Measurements from ENCODE around the gene ENTREP3.

The ENTREP3 gene

DNA sequence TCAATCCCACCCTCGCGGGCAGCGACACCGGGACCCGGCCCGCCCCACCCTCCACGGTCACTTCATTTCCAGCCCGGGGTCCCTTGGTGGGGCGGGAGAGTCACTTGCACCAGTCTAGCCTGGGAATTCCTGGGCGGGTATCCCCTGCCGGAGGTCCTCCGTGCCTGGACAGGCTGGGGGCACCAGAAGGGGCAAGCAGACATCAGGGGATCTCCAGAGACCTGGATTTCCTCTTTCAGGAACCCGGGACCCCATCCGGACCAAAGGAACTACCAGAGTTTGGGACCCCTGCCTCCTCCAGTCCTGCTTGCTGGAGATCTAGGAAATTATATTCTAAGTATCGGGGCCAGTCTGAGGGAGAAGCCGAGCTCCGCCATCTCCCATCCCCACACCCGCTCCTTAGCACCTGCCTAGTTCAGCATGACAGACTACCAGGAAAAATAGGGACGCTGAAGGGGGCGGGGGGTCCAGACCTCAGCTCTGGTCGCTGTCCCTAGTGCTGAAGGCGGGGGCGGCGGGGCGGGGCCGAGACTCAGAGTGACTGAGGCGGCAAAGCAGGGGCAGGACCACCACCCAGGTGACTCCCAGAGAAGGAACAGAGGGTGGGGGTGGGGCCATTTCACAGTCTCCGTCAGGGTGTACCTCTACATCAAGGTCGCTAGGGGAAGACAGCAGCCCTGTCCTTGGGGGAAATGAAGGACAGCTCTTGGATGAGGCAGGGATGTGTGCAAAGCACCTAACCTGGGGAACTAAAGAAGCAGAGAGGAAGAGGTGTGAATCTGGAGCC is 22.8 kb upstream of the ENTREP3 start:
- peak; percentile 74 for DNase-seq

DNA sequence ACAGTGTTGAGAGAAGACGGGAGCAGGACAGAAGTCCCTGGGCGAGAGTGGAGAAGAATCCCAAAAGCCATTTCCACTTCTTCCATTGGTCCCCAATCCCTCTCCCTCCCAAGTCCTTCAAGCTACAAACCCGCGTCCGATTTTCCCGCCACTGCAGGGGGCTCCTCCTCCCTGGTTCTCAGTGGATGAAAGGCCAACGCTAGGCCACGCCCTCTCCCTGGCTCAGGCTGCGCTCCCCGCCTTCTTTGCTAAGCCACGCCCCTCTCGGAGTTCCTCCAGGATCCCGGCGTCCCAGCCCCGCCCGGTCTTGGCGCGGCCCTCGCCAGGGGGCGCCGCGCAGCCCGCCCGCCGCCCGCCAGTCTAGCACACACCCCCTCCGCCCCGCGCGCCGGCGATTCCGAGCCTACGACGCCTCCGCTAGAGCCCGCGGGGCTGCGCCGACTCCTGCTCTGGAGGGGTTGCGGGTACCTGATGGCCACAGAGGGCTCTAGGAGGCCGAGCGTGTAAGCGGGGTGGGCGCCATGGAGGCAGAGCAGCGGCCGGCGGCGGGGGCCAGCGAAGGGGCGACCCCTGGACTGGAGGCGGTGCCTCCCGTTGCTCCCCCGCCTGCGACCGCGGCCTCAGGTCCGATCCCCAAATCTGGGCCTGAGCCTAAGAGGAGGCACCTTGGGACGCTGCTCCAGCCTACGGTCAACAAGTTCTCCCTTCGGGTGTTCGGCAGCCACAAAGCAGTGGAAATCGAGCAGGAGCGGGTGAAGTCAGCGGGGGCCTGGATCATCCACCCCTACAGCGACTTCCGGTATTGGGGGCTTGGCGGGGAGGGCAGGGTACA is 22.0 kb upstream of the ENTREP3 start, which contains the start of gene HCN3:
HCN3 (plus strand) TSS at position 394 of the 832 bp plus-strand sequence; CDS start at position 522, 128 bp downstream.
- peak; percentile 99 for DNase-seq

DNA sequence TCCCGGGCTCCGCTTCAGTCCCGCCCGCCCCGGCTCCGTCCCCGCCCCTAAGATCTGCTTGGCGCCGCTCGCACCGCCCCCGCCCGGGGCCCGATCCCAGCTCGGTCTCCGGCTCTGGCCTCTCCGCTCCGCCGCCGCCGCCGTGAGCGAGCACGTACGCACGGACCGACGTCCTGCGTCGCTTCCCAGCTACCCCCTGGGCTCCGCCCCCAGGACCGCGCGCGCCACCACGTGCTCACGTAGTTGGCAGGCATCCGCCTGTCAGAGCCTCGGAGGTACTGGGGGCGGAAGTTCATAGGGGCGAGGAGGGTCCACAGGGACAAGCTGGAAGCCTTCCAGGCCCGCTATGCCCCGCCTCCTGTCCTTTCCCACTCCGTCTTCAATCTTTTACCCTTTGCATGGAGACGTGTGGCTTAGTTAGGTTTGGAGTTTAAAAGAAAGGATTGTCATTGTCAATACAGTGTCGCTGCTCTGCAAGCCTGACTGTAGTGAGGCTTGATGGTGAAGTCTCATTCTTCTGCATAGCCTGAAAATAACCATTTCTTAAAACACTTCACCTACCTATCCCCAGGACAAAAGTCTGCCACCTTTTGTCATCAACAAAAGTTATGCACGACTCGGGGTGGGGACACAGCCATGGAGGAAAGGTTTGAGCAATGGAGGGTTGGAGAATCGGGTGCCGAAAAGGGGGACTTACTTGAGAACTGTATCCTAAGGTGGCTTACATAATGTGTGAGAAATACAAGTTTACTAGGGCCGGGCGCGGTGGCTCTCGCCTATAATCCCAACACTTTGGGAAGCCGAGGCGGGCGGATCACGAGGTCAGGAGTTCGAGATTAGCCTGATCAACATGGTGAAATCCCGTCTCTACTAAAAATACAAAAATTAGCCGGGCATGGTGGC is 18.3 kb upstream of the ENTREP3 start, which contains the start of gene CLK2:
CLK2 (minus strand) TSS at position 162 of the 903 bp plus-strand sequence. CDS start 2,527 bp downstream, outside the sequence.
- peak; percentile 97 for DNase-seq

DNA sequence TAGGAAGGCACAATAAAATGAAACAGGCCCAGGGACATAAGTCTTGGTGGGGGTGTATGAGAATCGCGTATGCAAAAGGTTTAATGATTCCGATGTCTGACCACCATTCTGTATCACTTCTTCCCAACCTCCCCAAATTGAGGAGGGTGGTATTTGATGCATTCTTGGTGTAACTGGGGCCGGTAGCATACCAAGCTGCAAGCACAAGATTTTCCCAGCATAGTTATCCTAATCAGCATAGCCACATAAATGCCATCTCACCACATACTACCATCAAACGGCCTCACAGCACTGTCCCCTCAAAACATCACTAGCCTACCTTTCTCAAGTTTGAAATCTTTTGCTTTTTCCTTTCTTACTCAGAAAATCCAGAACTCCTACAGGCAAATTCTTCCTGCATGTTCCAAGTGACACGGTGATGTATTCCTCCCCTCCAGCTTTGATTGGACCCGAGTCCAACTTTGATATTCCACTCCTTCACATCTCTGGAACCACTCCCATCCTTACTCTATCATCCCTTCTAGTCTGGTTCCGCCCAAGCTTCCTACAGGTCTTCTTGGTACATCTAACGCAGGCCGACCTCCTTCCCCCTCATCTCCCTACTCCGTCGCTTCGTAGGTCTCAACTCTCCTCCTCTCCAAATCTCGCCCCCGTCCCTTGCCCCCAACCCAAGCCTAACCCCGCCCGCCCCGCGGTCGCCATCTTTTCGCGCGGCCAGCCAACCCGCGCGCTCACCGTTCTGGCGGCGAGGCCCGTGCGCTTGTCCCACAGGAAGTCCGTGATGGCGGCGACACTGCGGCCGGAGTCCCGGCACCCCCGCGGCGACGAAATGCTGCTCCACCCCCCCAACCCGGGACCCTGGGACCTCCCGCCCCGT is 17.4 kb upstream of the ENTREP3 start:
- peak; percentile 87 for DNase-seq

DNA sequence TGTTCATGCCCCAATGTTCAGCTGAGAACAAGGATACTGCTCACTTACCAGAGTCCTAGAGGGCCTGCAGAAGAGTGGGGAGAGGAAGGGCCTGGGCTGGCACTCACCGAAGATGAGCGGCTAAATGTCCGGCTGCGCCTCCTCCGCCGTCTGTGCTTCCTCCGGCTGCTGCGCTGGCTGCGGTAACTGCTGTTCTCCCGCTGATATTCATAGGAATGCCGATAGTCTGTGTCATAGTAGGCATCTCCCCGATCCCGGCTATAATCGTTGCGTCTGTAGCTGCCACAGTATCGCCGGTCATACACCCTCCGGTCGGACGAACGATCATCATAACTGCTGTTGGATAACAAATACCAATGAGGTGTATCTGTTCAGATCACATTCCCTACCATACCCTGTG is 14.1 kb upstream of the ENTREP3 start:
- no peak for DNase-seq

DNA sequence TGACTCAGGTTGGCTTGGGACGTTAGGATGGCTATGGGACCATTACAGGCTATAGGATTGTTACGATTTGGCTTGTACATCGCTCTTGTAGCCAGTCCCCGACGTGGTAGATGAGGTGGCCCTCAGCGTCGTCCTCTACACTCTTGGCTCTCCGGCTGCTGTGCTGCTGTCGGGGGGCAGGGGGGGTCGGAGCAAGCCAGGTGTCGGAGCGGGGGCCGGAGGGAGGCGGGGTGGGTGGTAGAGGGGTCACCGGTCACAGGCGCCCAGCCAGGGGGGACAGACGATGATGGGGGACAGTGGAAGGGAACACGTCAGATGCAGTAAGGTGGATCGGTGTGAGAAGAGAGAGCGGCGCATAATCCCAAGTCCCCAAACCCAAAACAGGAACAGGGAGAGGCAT is 13.3 kb upstream of the ENTREP3 start:
- DNase-seq: no peak

DNA sequence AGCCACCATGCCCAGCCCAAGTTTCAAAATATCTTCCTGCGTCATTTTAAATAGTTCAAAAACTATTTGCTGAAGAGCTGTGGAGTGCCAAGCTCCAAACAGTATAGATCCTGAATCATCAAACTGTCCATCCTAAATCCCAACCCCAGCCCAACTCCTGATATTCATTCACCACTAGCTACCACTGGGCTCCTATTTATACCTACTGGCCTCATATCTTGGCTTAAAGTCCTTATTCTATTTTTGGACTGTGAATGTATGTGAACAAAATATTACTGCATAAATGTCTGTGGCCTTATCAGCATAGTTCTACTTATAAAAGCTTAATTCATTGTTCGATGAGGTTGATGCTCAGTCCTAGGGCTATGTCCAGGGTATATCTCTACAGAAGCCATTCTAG is 12.1 kb upstream of the ENTREP3 start:
- no peak for DNase-seq

DNA sequence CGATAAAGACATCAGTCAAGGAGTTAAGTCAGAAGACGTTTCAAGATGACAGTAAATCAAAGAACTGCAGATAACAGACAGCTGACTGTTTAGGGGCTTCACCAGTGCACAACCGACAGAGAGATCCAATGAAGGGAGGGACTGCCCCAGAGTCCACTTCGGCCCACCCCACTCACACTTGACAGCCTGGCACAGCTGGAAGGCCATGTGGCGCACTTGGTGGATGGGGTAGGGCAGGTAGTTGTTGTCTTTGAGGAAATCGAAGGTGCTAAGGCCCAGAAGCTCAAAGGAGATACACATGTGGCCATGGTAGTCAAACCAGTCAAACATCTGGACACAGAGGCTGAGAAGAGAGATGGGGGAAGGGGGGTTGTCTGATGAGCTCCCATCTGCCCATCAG is 11.3 kb upstream of the ENTREP3 start:
- DNase-seq: no peak

DNA sequence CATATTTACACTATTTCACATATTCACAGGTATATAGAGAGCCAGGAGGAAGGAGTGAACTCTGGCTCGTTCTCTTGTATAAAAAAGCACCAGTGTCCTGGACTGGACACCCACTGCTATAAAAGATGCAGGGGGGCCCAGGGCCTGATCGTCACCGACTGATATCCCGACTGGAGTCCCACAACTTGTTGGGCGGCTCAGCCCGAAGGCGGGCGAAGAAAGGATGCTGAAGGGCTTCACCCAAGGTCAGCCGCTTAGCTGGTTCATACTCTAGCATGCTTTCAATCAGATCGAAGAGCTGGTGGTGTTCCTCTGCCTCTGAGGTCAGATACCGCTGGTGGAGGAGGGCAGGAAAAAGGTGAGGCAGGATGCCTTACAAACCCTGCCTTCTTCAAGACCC is 7.8 kb upstream of the ENTREP3 start:
- DNase-seq: no peak

DNA sequence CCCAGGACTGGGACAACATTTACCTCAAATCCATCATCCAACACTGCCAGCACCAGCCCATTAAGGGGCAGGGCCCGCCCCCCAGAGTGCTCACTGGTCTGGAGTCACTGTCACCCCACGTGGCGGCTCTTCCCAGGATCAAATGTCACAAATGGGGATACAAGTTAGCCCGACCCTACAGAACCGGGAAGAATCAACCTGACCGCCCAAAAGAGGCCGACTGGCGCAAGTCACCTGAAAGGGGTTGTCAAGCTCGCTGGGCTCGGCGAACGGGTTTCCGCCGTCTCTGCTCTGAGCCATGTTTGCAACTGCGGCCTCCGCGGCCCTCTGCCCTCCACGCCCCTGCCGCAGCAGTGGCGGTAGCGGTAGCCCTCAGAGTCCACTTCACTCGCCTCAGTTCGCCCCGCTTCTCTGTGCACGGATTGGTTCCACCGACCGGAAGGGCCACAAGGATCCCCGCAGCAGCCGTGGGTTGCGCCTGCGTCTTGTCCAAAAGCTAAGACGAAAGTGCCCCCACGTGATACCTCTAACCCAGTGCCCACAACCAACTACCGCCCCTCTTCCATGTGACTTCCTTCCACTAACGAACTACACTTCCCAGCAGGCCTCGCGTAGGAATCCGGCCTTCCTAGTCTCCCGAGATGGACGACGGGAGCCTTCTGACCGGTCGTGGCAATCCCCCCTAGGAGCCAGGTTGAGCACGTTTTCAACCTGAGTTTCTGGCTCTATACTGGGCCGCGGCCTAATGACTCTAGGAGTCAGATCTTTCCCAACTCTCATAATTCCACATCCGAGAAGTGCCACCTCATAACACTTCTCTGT is 6.8 kb upstream of the ENTREP3 start, which contains the start of gene SCAMP3:
SCAMP3 (minus strand) TSS at position 509 of the 822 bp plus-strand sequence; CDS start at position 300, 209 bp downstream.
- peak; percentile 99 for DNase-seq

DNA sequence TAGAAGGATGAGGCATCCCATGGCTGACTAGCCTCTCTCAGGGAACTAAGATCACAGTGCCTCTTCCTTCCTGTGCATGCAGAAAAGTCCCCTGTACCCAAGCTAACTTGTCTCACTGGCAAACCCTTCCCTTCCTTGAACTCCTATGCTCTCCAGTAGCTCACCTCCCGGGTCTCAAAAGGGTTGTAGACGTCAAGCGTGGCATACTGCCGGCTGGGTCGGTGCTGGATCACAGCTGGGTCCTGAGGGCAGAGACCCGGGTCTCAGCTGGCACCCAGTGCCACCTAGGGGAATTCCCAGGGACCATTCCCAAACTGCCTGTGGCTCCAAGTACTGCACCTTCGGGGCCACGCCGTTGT is 6.2 kb upstream of the ENTREP3 start:
- no peak for DNase-seq

DNA sequence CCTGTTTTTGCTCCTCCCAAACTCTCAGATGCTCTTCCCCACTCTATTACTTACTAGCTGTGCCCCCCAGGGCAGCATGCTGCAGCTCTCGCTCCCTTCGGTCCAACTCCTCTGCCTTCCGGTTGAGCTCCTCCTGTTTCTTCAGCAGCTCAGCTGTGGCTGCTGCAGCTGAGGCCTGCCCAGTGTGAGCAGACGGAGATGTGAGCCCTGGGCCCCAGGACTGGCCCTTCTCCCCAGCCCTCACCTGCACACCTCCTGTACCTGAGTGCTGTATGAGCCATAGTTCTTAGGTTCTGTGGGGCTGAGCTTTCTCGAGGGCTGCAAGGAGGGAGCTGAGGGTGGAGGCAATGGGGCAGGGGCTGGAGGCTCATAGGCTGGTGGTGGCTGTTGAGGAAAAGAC is 5.0 kb upstream of the ENTREP3 start:
- no peak for DNase-seq

DNA sequence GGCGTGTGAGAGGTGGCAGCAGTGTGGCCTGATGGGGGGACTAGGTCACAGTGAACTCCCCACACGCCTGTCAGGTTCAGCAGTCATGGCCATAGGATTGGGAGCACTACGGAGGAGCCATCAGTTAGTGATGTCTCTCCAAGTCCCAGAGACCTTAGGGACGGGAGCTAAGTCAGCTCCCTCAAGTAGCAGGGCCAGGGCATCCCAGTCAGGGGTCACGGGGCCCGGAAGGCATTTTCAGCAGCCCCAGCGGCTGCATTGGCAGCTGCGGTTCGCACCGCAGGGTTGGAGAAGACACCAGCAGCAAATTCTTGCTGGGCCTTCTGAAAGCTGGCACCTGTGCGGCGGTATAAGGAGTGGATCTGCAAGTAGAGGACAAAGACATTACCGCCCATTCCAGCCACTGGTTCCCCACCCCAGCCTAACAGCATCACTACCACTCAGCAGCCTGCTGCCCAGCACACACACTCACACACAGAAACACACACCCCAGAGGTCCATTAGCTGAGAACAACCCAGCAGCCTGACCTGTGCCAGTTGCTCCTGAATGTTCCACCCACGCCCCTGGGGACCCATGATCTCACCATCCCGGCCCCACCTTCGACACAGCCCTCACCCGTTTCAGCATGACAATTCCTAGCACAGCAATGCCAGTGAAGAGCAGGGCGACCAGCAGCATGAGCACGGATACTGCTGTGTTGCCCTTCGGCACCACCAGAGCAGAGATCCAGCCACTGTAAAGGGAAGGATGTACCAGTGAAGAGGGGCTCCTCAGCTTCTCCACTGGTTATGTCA is 972 bp upstream of the ENTREP3 start:
- DNase-seq: no peak

DNA sequence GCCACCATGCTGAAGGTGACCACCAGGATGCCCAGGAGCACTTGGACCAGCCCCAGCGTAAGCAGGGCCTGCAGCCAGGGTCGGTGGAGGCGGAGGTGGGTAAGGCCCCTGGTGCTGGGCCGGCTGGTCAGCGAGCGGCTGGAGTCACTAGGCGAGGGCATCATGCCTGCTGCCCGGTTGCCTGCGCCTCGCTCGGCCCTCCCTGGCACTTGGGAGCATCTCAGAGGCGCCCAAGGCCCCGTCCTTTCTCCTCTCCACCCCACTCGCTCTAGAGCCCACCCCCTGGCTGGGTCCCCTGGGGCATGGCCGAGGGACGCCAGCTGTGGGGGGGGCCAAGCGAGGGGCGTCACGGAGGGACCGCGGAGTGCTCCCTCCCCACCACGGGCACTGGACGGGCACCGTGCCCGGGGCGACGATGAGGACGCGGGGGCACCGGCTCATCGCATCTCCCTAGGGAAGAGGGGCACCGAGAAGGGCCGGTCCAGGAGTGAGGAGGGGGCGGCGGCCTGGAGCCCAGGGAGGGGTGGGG is 505 bp downstream of the ENTREP3 start:
- peak; percentile 72 for DNase-seq

DNA sequence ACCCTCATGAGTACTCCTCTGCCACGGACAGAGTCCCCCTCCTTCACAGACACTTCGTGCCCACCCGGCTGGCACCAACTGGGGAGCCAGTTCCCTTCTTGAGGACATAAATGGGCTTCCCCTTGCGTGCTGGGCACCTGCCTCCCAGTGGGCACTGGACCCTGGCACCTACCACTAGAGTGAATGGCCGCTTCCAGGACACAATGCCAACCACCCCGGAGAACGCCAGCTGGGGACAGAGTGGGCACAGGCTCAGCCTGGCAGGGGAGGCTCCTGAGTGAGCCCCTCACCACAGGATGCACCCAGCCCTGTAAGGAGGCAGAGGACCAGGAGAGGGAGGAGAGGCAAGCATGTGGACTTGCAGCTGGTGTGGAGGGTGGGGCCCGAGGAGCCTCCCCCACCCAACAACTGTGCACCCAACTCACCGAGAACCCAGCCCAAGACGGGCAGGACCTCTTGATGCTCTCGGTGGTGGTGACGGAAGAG is 1.0 kb downstream of the ENTREP3 start:
- no peak for DNase-seq

DNA sequence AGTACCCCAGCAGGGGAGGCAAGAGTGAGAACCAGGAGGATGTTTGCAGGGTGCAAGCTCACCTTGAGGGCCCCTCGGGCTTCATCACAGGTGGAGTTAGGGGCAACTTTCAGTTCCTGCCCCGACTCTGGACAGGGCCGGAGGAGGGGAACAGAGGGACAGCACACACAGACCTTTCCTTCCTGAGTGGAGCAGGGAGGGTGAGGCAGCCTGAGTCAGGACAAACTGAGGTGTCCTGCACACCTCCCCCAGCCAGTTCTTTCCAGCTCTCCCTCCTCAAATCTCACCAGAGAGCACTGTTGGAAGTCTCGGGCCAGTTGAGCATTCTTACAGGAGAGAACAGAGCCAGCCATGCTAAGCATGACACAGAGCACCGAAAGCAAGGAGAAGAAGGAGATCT is 1.5 kb downstream of the ENTREP3 start:
- no peak for DNase-seq

DNA sequence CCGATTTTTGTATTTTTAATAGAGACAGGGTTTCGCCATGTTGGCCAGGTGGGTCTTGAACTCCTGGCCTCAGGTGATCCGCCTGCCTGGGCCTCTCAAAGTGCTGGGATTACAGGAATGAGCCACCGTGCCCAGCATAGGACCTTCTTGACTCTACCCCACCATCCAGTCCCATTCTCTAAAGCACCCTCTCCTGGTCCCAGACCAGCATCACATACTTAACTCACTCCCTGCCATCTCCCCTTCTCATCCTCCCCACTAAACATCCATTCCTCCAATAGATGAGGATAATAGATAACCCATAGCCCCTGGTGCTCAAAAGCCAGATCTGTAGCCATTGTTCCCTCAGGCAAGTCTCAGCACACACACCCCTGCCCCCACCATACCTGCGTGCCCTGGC is 2.1 kb downstream of the ENTREP3 start:
- DNase-seq: no peak

DNA sequence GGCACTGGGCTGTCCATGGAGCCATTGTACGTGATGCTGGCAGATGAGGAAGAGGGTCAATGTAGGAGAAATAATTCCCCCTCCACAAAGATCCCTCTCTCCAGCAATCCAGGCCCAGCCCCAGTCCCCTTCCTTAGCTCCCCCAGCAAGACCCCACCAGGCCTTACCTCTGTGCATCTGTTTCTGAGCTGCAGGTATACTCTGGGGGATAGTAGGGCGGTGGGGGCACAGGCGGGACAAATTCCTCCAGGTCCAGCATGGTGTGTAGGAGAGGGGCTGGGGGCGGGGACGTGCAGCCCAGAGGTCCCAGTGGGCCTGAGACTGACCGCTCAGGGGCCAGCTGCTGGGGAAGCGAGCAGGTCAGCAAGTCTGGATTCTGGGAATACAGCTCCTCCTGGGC is 3.7 kb downstream of the ENTREP3 start:
- no peak for DNase-seq

DNA sequence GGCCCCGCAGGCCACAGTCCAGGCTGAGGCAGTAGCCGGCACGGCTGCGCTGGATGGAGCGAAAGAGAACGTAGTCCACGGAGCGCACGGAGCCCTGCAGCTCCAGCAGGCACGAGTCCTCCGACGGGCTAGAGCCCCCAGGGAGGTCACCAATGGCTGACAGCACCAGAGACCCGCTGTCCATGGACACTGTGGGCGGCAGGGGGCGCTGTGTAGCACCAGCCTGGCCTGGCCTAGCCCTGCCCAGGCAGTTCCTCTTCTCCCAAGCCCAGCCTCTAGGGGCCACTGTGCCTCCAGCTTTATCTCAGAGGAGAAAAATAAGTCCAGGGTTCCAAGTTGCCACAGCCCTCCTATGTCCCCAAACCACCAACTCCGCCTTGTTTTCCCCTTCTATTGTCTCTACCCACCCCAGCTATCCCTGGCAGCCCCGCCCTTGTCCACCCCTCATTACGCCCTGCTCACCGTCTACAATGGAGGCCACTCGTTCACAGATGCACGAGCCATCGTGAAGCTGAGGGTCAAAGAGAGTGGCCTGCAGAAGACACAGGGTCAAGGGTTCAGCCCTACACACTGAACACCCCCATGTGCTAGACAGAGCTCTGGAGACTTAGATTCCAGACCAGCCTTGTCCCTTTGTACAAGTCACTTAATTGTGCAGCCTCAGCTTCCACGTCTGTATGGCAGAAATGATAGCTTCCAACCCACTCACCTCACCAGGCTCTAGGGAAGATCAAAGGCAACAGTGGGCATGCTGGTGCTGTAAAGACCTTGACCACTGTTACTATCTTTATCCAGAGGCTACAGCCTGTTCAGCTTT is 4.4 kb downstream of the ENTREP3 start:
- peak; percentile 94 for DNase-seq
